Pancreas (tissue), 10 donors: ENCODE results near the gene KCNB1. TPM values are rescaled to one million over a fixed set of nuclear protein-coding genes. Genes with fewer than 3 reads are reported as not detected.

ENCODE experiments used
- ATAC-seq, 4 donors: fragments of 200-7000 bp; cut with Tn5 transposase; one replicate each; pipeline versions ENCODE4 v1.8.0 to v1.9.1; 2020; ENCODE audit warnings: mild to moderate bottlenecking in 4 of 4, moderate library complexity in 4 of 4
- DNase-seq, 6 donors: peaks; one replicate each; pipeline ENCODE4 v3.0.0-alpha.2; 2020
- FAIRE-seq: peaks from 2 replicates; lab custom pipeline; 2012; peaks lifted over from hg19 to GRCh38; lab: Jason Lieb, UNC
- H3K27ac ChIP-seq, 4 donors: fragments of 200-600 bp; sonication (generic); 1 replicate in 3 of 4; 2 replicates in 1 of 4; pipeline versions ENCODE4 v1.5.0 to v1.8.0; 2020
- H3K27me3 ChIP-seq, 4 donors: fragments of 200-600 bp; one replicate each; pipeline ENCODE4 v1.8.0; 2021
- H3K36me3 ChIP-seq, 3 donors: fragments of 200-600 bp; sonication (generic) in 1 of 3; one replicate each; pipeline versions ENCODE4 v1.5.0 to v1.8.0; 2020 to 2021
- H3K4me1 ChIP-seq, 3 donors: fragments of 200-600 bp; one replicate each; pipeline ENCODE4 v1.8.0; 2021
- H3K4me3 ChIP-seq, 4 donors: fragments of 200-600 bp; sonication (generic) in 2 of 4; one replicate each; pipeline versions ENCODE4 v1.5.0 to v1.8.0; 2020 to 2021
- H3K9me3 ChIP-seq, 4 donors: fragments of 200-600 bp; one replicate each; pipeline ENCODE4 v1.8.0; 2021
- CTCF ChIP-seq, 4 donors: fragments of 200-600 bp; sonication (generic) in 3 of 4; IDR thresholded peaks; one replicate each; pipeline versions ENCODE4 v1.5.0 to v1.8.0; 2021; ENCODE audit warnings: antibody characterized with exemption in 4 of 4
- WGBS, 2 donors: extraction: QIAGEN DNeasy Blood & Tissue Kit; methylation state at CpG; one replicate each; pipeline ENCODE4 v1.1.7; 2013; 5-methylcytosine and 5-hydroxymethylcytosine counted together
- intact Hi-C, 3 donors: fragments of 100-400 bp; cut with DNase I; formaldehyde crosslinking; loops; one replicate each; pipeline versions ENCODE4 v1.11.1 to v1.14.2; 2022
- polyA plus RNA-seq, 2 donors: library from polyadenylated mRNA; stranded (reverse); fragments of 200-250 nt; gene quantifications; one replicate each; pipeline ENCODE4 v1.2.3, GENCODE V29; 2013
- total RNA-seq, 6 donors: library from RNA; stranded (reverse); fragmentation: NEBNext Ultra II Directional in 4 of 6; extraction: Animal tissue kit (Norgen Biotek cat#: 25700) in 4 of 6; gene quantifications; one replicate each; pipeline versions ENCODE4 v1.2.1 to v1.2.4, GENCODE V29; 2021 to 2023
- donor health status: healthy with polysubstance abuse.
- donor health status: DM: no; HTN: no; CAD: no; lungs with moderate emphysema.
- donor health status: DM: no; HTN: no; CAD: no.
- donor health status: control.
- donor health status: control.
- donor health status: Bipolar disorder and iron deficiency.
- donor health status: DM: yes; HTN: yes; CAD: no.
- donor health status: DM: no; HTN: no; CAD: no.
- donor health status: DM: no; HTN: no; CAD: no.
- donor health status: DM: yes; HTN: yes; CAD: no.

The KCNB1 gene
- total and polyA plus RNA-seq, 8 donors: 0.28 to 2.5 (median 0.31) TPM

- DNase-seq (no peak), ATAC-seq (peak in 3 of 4 donors; percentile 26 to 40 (median 37)), FAIRE-seq (no peak)
- intact Hi-C loops: no loop called here
- peaks cover 0 to 11% (median 0%) of the 10 kb centered on the region in 4 donors for H3K27me3 ChIP-seq
- no peaks in the 10 kb centered on the region for H3K9me3 ChIP-seq
- no peak for TF ChIP-seq CTCF (IDR thresholded peaks at IDR 0.05)
- WGBS, 2 donors: 29 to 41% methylated on average over 7 of the region's 7 CpGs
- no peak overlapping the region for H3K4me3 ChIP-seq
- no peaks in the 10 kb centered on the region for H3K4me1 ChIP-seq
- H3K36me3 ChIP-seq: no peaks in the 10 kb centered on the region
- H3K27ac ChIP-seq: no peak overlapping the region
These were observed 4.2 kb downstream of the KCNB1 start for GRCh38 chr20:49478266-49478665.

- Histone ChIP-seq H3K9me3 (no peaks in the 10 kb centered on the region), H3K27ac (no peak overlapping the region), H3K4me3 (no peak overlapping the region), H3K36me3 (no peaks in the 10 kb centered on the region), H3K27me3 (peaks cover 0 to 3% (median 0%) of the 10 kb centered on the region in 4 donors), H3K4me1 (no peaks in the 10 kb centered on the region)
- FAIRE-seq (no peak), DNase-seq (no peak), ATAC-seq (no peak)
- TF ChIP-seq CTCF (IDR thresholded peaks at IDR 0.05): no peak
- WGBS, 2 donors: 59 to 71% methylated on average over 3 of the region's 3 CpGs
- intact Hi-C loops: no loop called here
These were observed 5.3 kb downstream of the KCNB1 start for GRCh38 chr20:49477200-49477599.

GRCh38 chr20:49476016-49476355, 6.5 kb downstream of the KCNB1 start:
- Histone ChIP-seq H3K27ac (no peak overlapping the region), H3K27me3 (no peaks in the 10 kb centered on the region), H3K4me3 (no peak overlapping the region), H3K36me3 (no peaks in the 10 kb centered on the region), H3K9me3 (no peaks in the 10 kb centered on the region), H3K4me1 (no peaks in the 10 kb centered on the region)
- ATAC-seq: no peak
- intact Hi-C loops: no loop called here
- no peak for DNase-seq
- TF ChIP-seq CTCF (IDR thresholded peaks at IDR 0.05): no peak
- WGBS, 2 donors: 61 to 69% methylated on average over 7 of the region's 7 CpGs
- no peak for FAIRE-seq

- intact Hi-C loops: no loop called here
- Histone ChIP-seq H3K9me3 (no peaks in the 10 kb centered on the region), H3K4me3 (no peak overlapping the region), H3K36me3 (no peaks in the 10 kb centered on the region), H3K27me3 (no peaks in the 10 kb centered on the region), H3K27ac (no peak overlapping the region), H3K4me1 (no peaks in the 10 kb centered on the region)
- WGBS, 2 donors: 76 to 81% methylated on average over 6 of the region's 6 CpGs
- FAIRE-seq (no peak), ATAC-seq (no peak), DNase-seq (no peak)
- TF ChIP-seq CTCF (IDR thresholded peaks at IDR 0.05): no peak
These were observed 7.0 kb downstream of the KCNB1 start for GRCh38 chr20:49475292-49476015.

- FAIRE-seq: no peak
- no peak for TF ChIP-seq CTCF (IDR thresholded peaks at IDR 0.05)
- Histone ChIP-seq H3K9me3 (no peaks in the 10 kb centered on the region), H3K27me3 (no peaks in the 10 kb centered on the region), H3K36me3 (no peaks in the 10 kb centered on the region), H3K4me1 (no peaks in the 10 kb centered on the region), H3K27ac (no peak overlapping the region), H3K4me3 (no peak overlapping the region)
- no peak for ATAC-seq
- 52 to 64% methylated on average over 5 of the region's 5 CpGs for WGBS, 2 donors
- DNase-seq: no peak
- intact Hi-C loops: no loop called here
These were observed 11.1 kb downstream of the KCNB1 start for GRCh38 chr20:49471397-49471796.
